Peyer's patch (tissue), 4 donors: Measurements from ENCODE around the gene OR1D5.

Source experiments
- CTCF ChIP-seq, 6 experiments: fragments of 450-650 bp in 4 of 6; fragments of 200-600 bp in 2 of 6; sonication (generic) in 1 of 6; IDR thresholded peaks; one replicate each; pipeline ENCODE4 v1.5.1; 2017 to 2019; ENCODE audit warnings: antibody characterized with exemption in 6 of 6, mild to moderate bottlenecking in 3 of 6, moderate library complexity in 1 of 6
- POLR2A ChIP-seq, 2 donors: fragments of 450-650 bp; IDR thresholded peaks; one replicate each; pipeline ENCODE4 v1.5.1; 2017; ENCODE audit warnings: antibody characterized with exemption in 2 of 2, mild to moderate bottlenecking in 2 of 2, moderate library complexity in 2 of 2

GRCh38 chr17:3038941-3039340 is 24.5 kb downstream of the OR1D5 start:
- no peak for TF ChIP-seq CTCF (IDR thresholded peaks at IDR 0.05)
- TF ChIP-seq POLR2A (IDR thresholded peaks at IDR 0.05) = no peak
